Measurements from ENCODE around the gene ABHD4. TPM values are rescaled to one million over a fixed set of nuclear protein-coding genes. Genes with fewer than 3 reads are reported as not detected.

Gene ABHD4
- total and polyA plus RNA-seq, 8 donors: 32.4 to 51.0 (median 37.3) TPM

- Histone ChIP-seq H3K4me3 (no peak overlapping the region), H3K9me3 (no peaks in the 10 kb centered on the region), H3K4me1 (peaks cover 0 to 42% of the 10 kb centered on the region in 2 donors), H3K27me3 (no peaks in the 10 kb centered on the region), H3K36me3 (peaks cover 0 to 76% of the 10 kb centered on the region in 2 donors), H3K27ac (peak overlapping the region in 1 of 2 donors; percentile 29)
- ATAC-seq (no peak), DNase-seq (no peak)
- no peak for TF ChIP-seq CTCF (IDR thresholded peaks at IDR 0.05)
- intact Hi-C loops (cut with DNase I): no loop called here
These were observed 31.3 kb upstream of the ABHD4 start for GRCh38 chr14:22566845-22567244.

- no peaks in the 10 kb centered on the region for H3K9me3 ChIP-seq
- peaks cover 0 to 42% of the 10 kb centered on the region in 2 donors for H3K4me1 ChIP-seq
- peaks cover 0 to 82% of the 10 kb centered on the region in 2 donors for H3K36me3 ChIP-seq
- DNase-seq (no peak), ATAC-seq (no peak)
- TF ChIP-seq CTCF (IDR thresholded peaks at IDR 0.05): no peak
- intact Hi-C loops (cut with DNase I): no loop called here
- H3K4me3 ChIP-seq: no peak overlapping the region
- no peaks in the 10 kb centered on the region for H3K27me3 ChIP-seq
- peak overlapping the region in 1 of 2 donors; percentile 29 for H3K27ac ChIP-seq
These were observed 30.7 kb upstream of the ABHD4 start for GRCh38 chr14:22567437-22567836.

- Histone ChIP-seq H3K9me3 (no peaks in the 10 kb centered on the region), H3K4me3 (no peak overlapping the region), H3K27ac (peak overlapping the region in 1 of 2 donors; percentile 39), H3K27me3 (no peaks in the 10 kb centered on the region), H3K4me1 (peaks cover 0 to 51% of the 10 kb centered on the region in 2 donors), H3K36me3 (peaks cover 0 to 87% of the 10 kb centered on the region in 2 donors)
- ATAC-seq (no peak), DNase-seq (no peak)
- no peak for TF ChIP-seq CTCF (IDR thresholded peaks at IDR 0.05)
- intact Hi-C loops (cut with DNase I): no loop called here
These were observed 28.9 kb upstream of the ABHD4 start for GRCh38 chr14:22569106-22569736.

GRCh38 chr14:22569737-22570131 is 28.4 kb upstream of the ABHD4 start:
- Histone ChIP-seq H3K27ac (peak overlapping the region in 1 of 2 donors; percentile 39), H3K27me3 (no peaks in the 10 kb centered on the region), H3K9me3 (no peaks in the 10 kb centered on the region), H3K36me3 (peaks cover 0 to 87% of the 10 kb centered on the region in 2 donors), H3K4me1 (peaks cover 0 to 51% of the 10 kb centered on the region in 2 donors), H3K4me3 (no peak overlapping the region)
- DNase-seq (no peak), ATAC-seq (no peak)
- intact Hi-C loops (cut with DNase I): loop anchor here in 1 of 2 donors (5.0 kb wide), 1 partner anchor 83 kb away; no protein-coding TSS in a partner anchor
- TF ChIP-seq CTCF (IDR thresholded peaks at IDR 0.05): no peak

- peaks cover 0 to 51% of the 10 kb centered on the region in 2 donors for H3K4me1 ChIP-seq
These were observed 27.8 kb upstream of the ABHD4 start for GRCh38 chr14:22570132-22570949.

More at GRCh38 chr14:22570132-22570949, 27.8 kb upstream of the ABHD4 start:
- H3K27ac ChIP-seq: peak overlapping the region in 1 of 2 donors; percentile 25
- H3K4me3 ChIP-seq: no peak overlapping the region
- ATAC-seq (peak; percentile 92), DNase-seq (peak in 2 of 4 donors; percentile 82 to 91)
- no peaks in the 10 kb centered on the region for H3K9me3 ChIP-seq
- H3K36me3 ChIP-seq: peaks cover 0 to 88% of the 10 kb centered on the region in 2 donors
- TF ChIP-seq CTCF (IDR thresholded peaks at IDR 0.05): peak; percentile 81 to 82
- intact Hi-C loops (cut with DNase I): loop anchor here in 1 of 2 donors (5.0 kb wide), 1 partner anchor 82 kb away; no protein-coding TSS in a partner anchor
- H3K27me3 ChIP-seq: no peaks in the 10 kb centered on the region

Data from left lung (tissue), 10 donors.